Esophagus (tissue), 2 donors: ENCODE measurements around the gene RNASE4. TPM values are rescaled to one million over a fixed set of nuclear protein-coding genes. Genes with fewer than 3 reads are reported as not detected.

ENCODE experiments used
- H3K27ac ChIP-seq, 2 donors: one replicate each; pipeline ENCODE4 v1.5.1; 2013; ENCODE audit warnings: low read depth in 2 of 2, mild to moderate bottlenecking in 2 of 2, inconsistent platforms in 1 of 2, low read length in 1 of 2, moderate library complexity in 1 of 2
- H3K27me3 ChIP-seq, 2 donors: one replicate each; pipeline ENCODE4 v1.6.1; 2013; ENCODE audit warnings: low read length in 2 of 2, control low read depth in 1 of 2, mild to moderate bottlenecking in 1 of 2; ENCODE audit not compliant: insufficient read depth in 2 of 2, control insufficient read depth in 1 of 2
- H3K36me3 ChIP-seq, 2 donors: one replicate each; pipeline ENCODE4 v1.6.1; 2013; ENCODE audit warnings: low read length in 1 of 2; ENCODE audit not compliant: control insufficient read depth in 2 of 2, insufficient read depth in 2 of 2
- H3K4me1 ChIP-seq, 2 donors: one replicate each; pipeline ENCODE4 v1.6.1; 2013; ENCODE audit warnings: low read length in 1 of 2; ENCODE audit not compliant: control insufficient read depth in 2 of 2, insufficient read depth in 2 of 2
- H3K4me3 ChIP-seq, 2 donors: one replicate each; pipeline ENCODE4 v1.5.1; 2013; ENCODE audit warnings: low read length in 2 of 2, mild to moderate bottlenecking in 2 of 2, low read depth in 1 of 2, moderate library complexity in 1 of 2
- H3K9me3 ChIP-seq, 2 donors: one replicate each; pipeline ENCODE4 v1.6.1; 2013; ENCODE audit warnings: mild to moderate bottlenecking in 2 of 2, low read depth in 1 of 2, low read length in 1 of 2, moderate library complexity in 1 of 2; ENCODE audit not compliant: control insufficient read depth in 2 of 2, insufficient read depth in 1 of 2
- WGBS, 2 donors: extraction: QIAGEN DNeasy Blood & Tissue Kit; methylation state at CpG; one replicate each; pipeline ENCODE4 v1.1.7; 2013; 5-methylcytosine and 5-hydroxymethylcytosine counted together
- polyA plus RNA-seq, 2 donors: library from polyadenylated mRNA; stranded (reverse); fragments of 200-250 nt; gene quantifications; one replicate each; pipeline ENCODE4 v1.2.3, GENCODE V29; 2013
- donor health status: healthy with polysubstance abuse.
- donor health status: Bipolar disorder and iron deficiency.

RNASE4 gene
- polyA plus RNA-seq, 2 donors, result 4.4 to 18.6 TPM

DNA sequence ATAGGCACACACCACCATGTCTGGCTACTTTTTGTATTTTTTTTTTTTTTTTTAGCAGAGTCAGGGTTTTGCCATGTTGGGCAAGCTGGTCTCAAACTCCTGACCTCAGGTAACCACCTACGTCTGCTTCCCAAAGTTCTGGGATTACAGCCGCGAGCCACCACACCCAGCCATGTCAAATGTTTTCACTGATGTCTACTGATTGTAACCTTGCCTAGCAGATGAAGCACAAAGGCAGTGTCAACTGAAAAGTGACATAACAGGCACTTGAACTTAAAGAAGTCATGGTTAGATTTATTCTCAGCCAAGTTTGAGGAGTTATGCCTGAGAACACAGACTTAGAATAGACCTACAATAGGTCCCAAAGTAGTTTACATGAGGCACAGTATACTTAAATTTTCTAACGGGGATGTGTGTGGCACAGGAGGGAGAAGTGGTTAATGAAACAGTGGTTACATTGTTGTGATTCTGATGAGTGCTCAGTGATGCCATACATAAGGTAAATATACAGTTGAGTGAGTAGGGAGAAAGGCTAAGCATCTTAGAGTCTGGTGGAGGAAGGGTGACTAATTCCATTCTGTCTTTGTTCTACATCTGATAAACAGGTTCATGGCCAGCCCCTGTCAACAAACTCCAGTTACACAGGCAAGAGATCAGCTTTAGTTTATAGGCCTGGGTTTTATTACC, 12.6 kb upstream of the RNASE4 start:
- H3K9me3 ChIP-seq, result no peaks in the 10 kb centered on the region
- H3K27ac ChIP-seq, result no peak overlapping the region
- no peaks in the 10 kb centered on the region for H3K4me1 ChIP-seq
- peaks cover 0 to 3% of the 10 kb centered on the region in 2 donors for H3K27me3 ChIP-seq
- H3K4me3 ChIP-seq, result no peak overlapping the region
- H3K36me3 ChIP-seq, result no peaks in the 10 kb centered on the region
- WGBS, 2 donors, result 61 to 65% methylated on average over 4 of the region's 4 CpGs

DNA sequence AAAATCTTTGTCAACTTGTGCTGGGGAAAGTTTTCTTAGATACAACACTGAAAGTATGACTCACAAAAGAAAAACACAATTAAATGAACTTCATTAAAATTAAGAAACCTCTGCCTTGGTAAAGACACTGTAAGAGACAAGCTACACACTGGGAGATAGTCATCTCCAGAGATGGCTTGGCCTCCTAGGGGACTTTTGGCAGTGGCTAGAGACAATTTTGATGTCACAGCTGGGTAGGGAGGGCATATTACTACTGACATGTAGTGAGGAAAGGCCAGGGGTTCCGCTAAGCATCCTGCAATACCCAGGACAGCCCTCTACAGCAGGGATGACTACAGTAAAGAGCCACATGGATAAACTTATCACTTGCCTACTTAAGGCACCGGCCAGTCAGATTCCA, 8.7 kb upstream of the RNASE4 start:
- H3K36me3 ChIP-seq, result no peaks in the 10 kb centered on the region
- H3K4me3 ChIP-seq, result no peak overlapping the region
- 75 to 85% methylated on average over 2 of the region's 2 CpGs for WGBS, 2 donors
- peaks cover 0 to under 1% of the 10 kb centered on the region in 2 donors for H3K4me1 ChIP-seq
- peaks cover 0 to 3% of the 10 kb centered on the region in 2 donors for H3K27me3 ChIP-seq
- H3K27ac ChIP-seq, result no peak overlapping the region
- no peaks in the 10 kb centered on the region for H3K9me3 ChIP-seq

DNA sequence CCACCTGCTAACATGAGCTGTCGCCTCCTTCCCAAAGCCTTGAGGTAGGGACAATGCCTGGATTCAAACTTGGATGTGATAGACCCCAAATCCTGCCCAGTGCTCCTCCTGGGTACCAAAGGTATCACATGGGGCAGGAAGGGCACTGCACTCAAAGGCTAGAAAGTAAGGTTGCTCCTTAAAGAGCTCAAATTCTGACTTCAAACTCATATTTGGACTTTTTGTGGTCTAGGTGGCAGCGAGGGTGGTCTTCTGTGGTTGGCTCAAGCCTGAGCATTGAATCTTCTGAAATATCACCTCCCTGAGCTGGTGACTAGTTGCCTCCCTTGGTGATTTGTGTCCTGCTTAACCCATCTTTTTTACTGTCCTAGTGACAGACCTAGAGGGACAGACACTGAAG, 8.3 kb upstream of the RNASE4 start:
- no peaks in the 10 kb centered on the region for H3K9me3 ChIP-seq

DNA sequence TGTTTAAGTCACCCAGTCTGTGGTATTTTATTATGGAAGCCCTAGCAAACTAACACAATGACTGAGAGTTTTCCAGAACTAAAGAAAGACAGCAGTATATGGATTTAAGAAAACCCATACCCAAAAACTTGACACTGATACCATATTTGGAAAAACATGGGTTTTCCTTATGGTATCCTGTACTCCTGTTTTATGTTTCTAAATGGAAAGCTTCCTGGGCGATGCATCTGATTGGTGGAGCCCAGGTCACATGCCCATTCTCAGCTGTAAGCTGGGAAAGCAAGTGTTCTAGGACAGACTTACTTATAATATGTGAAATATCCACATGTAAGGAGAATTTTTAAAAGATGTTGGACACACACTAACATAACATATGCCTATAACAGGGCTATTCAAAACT, 4.5 kb upstream of the RNASE4 start:
- H3K27ac ChIP-seq, result no peak overlapping the region
- no peaks in the 10 kb centered on the region for H3K9me3 ChIP-seq
- no peak overlapping the region for H3K4me3 ChIP-seq
- 95 to 97% methylated on average over 1 of the region's 1 CpG for WGBS, 2 donors
- H3K27me3 ChIP-seq, result no peaks in the 10 kb centered on the region
- peaks cover 0 to 2% of the 10 kb centered on the region in 2 donors for H3K4me1 ChIP-seq
- no peaks in the 10 kb centered on the region for H3K36me3 ChIP-seq

More for the DNA sequence above, 8.3 kb upstream of the RNASE4 start:
- Histone ChIP-seq H3K27me3 (peaks cover 0 to 3% of the 10 kb centered on the region in 2 donors), H3K4me3 (no peak overlapping the region), H3K27ac (no peak overlapping the region), H3K4me1 (peaks cover 0 to 2% of the 10 kb centered on the region in 2 donors), H3K36me3 (no peaks in the 10 kb centered on the region)
- 80 to 84% methylated on average over 2 of the region's 2 CpGs for WGBS, 2 donors

DNA sequence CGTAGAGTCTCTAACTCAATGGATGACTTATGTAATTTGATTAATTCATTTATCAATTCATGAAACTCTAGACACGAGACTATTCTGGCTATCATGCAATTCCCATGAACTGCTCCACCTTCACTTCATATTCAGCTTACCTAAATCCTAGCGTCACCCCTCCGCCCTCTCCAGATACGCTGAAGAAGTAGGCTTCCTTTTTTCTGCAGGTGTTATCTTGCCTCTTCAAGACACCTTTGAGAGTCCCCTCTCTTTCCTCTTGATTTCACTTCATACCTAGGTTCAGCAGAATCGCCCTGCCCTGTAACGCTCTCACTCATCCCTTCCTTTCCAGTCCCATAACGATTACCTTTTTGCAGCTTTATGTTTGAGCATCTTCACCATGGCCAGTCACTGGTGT, 4.0 kb upstream of the RNASE4 start:
- peak overlapping the region in 1 of 2 donors; percentile 40 for H3K27ac ChIP-seq
- H3K4me1 ChIP-seq, result peaks cover 0 to 2% of the 10 kb centered on the region in 2 donors
- no peaks in the 10 kb centered on the region for H3K27me3 ChIP-seq
- no peaks in the 10 kb centered on the region for H3K36me3 ChIP-seq
- 59 to 60% methylated on average over 8 of the region's 8 CpGs for WGBS, 2 donors
- H3K9me3 ChIP-seq, result no peaks in the 10 kb centered on the region
- H3K4me3 ChIP-seq, result peak overlapping the region in 1 of 2 donors; percentile 68

DNA sequence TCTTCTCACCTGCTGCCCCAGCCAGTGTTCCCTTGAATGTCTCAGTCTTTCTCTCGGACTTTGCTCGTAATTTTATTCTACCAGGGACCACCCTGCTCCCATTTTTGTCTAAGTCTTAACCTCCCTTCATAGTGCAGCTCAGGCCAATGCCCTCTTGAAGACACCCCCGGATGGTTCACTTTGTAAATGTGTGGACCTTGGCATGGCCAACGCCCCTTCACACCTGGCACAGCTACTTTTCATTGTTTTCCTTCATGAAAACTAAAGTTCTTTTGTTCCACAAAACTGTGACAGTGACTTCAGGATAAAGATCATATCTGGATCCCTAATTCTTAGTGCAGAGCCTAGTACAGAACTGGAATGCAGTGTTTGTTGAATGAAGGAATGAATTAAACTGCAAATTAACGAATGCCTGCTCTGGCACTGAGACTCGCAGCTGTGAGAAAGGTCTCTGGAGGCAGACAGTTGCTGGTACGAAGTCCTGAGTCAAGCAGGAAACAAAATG, 3.5 kb upstream of the RNASE4 start:
- 11 to 12% methylated on average over 7 of the region's 7 CpGs for WGBS, 2 donors
- Histone ChIP-seq H3K4me3 (peak overlapping the region; percentile 43 to 68), H3K9me3 (no peaks in the 10 kb centered on the region), H3K27me3 (no peaks in the 10 kb centered on the region), H3K36me3 (no peaks in the 10 kb centered on the region), H3K27ac (peak overlapping the region; percentile 100), H3K4me1 (peaks cover 0 to 2% of the 10 kb centered on the region in 2 donors)

DNA sequence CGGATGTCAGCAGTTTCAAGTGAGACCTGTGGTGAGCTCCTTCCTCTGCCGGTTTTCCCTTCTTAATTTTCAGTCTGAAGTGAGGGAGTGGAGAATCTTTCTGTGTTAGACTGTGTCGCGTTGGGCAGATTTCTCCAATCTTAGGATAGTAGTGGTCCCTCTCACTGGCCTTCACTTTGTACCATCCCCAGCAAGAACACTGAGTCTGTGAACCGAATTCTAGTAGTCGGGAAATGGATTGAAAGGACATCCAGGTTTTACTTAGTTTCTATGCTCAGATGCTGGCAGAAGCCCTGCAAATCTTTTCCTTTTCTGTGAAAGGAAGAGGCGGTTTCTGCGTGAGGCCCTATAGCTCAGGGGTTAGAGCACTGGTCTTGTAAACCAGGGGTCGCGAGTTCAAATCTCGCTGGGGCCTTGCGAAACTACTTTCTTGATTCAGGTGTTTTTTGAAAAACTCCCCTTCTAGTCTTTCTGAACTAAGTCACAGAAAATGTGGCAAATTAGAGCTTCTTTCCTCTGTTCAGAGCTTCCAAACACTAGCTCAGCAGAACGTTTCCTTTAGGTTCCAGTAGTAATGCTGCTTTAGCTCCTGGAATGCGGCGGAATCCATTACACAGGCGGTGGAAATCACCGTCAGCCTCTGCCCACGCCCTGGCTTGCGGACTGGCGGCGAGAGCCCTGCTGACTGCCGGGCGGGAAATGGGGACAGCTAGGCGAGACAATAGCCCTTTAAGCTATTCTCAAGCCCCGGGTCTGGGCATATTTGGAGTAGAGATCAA, 2.8 kb upstream of the RNASE4 start:
- Histone ChIP-seq H3K4me3 (peak overlapping the region; percentile 68 to 87), H3K27me3 (no peaks in the 10 kb centered on the region), H3K9me3 (no peaks in the 10 kb centered on the region), H3K4me1 (peaks cover 0 to 2% of the 10 kb centered on the region in 2 donors), H3K36me3 (no peaks in the 10 kb centered on the region), H3K27ac (peak overlapping the region; percentile 100)
- WGBS, 2 donors, result 0 to 1% methylated on average over 25 of the region's 25 CpGs

DNA sequence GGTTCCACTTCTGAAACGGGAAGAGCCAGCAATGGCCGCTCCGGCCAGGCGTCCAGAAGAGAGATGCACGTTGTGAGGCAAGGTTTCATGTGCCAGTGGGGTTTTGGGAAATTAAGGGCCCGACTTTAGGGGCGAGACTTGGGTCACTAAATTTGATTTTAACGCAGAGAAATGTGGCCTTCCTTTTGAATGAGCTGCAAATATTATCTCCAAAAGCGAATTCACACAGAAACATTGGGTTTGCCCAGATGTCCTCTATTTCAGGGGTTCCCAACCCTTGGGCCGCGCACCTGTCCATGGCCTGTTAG, 2.3 kb upstream of the RNASE4 start:
- 1% methylated on average over 11 of the region's 11 CpGs for WGBS, 2 donors
- Histone ChIP-seq H3K4me1 (peaks cover 0 to 2% of the 10 kb centered on the region in 2 donors), H3K36me3 (no peaks in the 10 kb centered on the region), H3K4me3 (peak overlapping the region; percentile 68 to 87), H3K27ac (peak overlapping the region; percentile 100), H3K9me3 (no peaks in the 10 kb centered on the region), H3K27me3 (no peaks in the 10 kb centered on the region)

DNA sequence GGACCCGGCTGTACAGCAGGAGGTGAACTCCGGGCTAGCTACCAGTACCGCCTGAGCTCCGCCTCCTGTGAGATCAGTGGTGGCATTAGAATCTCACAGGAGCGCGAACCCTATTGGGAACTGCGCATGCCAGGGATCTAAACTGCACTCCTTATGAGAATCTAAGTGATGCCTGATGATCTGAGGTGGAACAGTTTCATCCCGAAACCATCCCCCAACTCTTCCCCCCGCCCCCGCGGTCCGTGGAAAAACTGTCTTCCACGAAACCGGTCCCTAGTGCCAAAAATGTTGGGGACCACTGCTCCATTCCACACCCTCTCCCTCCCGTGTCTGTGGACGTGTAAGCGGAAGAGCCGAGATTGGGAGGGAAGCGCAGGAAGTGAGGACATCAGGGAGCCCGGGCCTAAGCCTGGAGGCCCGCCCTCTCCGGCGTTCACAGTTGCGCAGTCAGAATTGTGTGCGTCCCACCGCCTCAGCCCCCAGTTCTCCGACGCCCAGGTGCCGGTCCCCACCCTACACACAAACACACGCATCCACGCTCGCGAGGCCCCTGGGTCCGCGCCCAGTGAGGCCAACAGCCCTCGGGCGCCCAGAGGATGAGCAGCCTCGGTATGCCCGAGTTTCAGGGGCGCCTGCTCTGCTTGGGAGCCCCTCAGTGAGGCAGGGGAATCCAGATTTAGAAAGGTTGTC, 1.8 kb upstream of the RNASE4 start:
- peak overlapping the region; percentile 68 to 87 for H3K4me3 ChIP-seq
- peaks cover 0 to 2% of the 10 kb centered on the region in 2 donors for H3K4me1 ChIP-seq
- H3K27ac ChIP-seq, result peak overlapping the region; percentile 100
- 0 to 1% methylated on average over 40 of the region's 40 CpGs for WGBS, 2 donors
- no peaks in the 10 kb centered on the region for H3K36me3 ChIP-seq
- H3K9me3 ChIP-seq, result no peaks in the 10 kb centered on the region
- no peaks in the 10 kb centered on the region for H3K27me3 ChIP-seq
